Stomach (tissue), 9 donors: Measurements from ENCODE around the gene SULF2. TPM values are rescaled to one million over a fixed set of nuclear protein-coding genes. Genes with fewer than 3 reads are reported as not detected.
A peak's percentile ranks its signal among the peaks of the same experiment; 100 is the strongest.

Experiments
- DNase-seq, 2 donors: peaks; one replicate each; pipeline versions ENCODE4 v3.0.0 to v3.0.0-alpha.2; 2013 to 2019
- H3K27ac ChIP-seq, 5 donors: fragments of 200-600 bp in 4 of 5; sonication (generic) in 4 of 5; one replicate each; pipeline ENCODE4 v1.5.1; 2013 to 2019; ENCODE audit warnings: mild to moderate bottlenecking in 1 of 5, moderate library complexity in 1 of 5
- H3K27me3 ChIP-seq, 3 donors: fragments of 200-600 bp; sonication (generic); one replicate each; pipeline ENCODE4 v1.5.1; 2017 to 2019; ENCODE audit warnings: mixed run types in 1 of 3
- H3K36me3 ChIP-seq, 4 donors: fragments of 200-600 bp; sonication (generic); 1 replicate in 3 of 4; 2 replicates in 1 of 4; pipeline ENCODE4 v1.5.1; 2016 to 2019
- H3K4me1 ChIP-seq, 4 donors: fragments of 200-600 bp; sonication (generic); one replicate each; pipeline ENCODE4 v1.5.1; 2016 to 2019
- H3K4me3 ChIP-seq, 4 donors: fragments of 200-600 bp; sonication (generic) in 3 of 4; one replicate each; pipeline ENCODE4 v1.5.1; 2016 to 2019; ENCODE audit warnings: mild to moderate bottlenecking in 1 of 4
- H3K9me3 ChIP-seq, 4 donors: fragments of 200-600 bp; sonication (generic); one replicate each; pipeline ENCODE4 v1.5.1; 2016 to 2019
- EP300 ChIP-seq: sonication (generic); formaldehyde crosslinking; IDR thresholded peaks from one replicate; pipeline ENCODE4 v1.6.1; 2017; ENCODE audit warnings: antibody characterized with exemption
- POLR2A ChIP-seq, 4 donors: fragments of 450-650 bp; IDR thresholded peaks; one replicate each; pipeline ENCODE4 v1.6.1; 2016; ENCODE audit warnings: antibody characterized with exemption in 4 of 4, control low read depth in 2 of 4, mild to moderate bottlenecking in 1 of 4, moderate library complexity in 1 of 4
- POLR2AphosphoS5 ChIP-seq, 3 donors: sonication (generic); formaldehyde crosslinking; IDR thresholded peaks; one replicate each; pipeline ENCODE4 v1.6.1; 2016; ENCODE audit warnings: antibody characterized with exemption in 3 of 3
- WGBS, 5 donors: extraction: QIAGEN DNeasy Blood & Tissue Kit in 3 of 5; methylation state at CpG; one replicate each; pipeline versions ENCODE4 v1.1.5 to v1.1.7; 2013 to 2018; 5-methylcytosine and 5-hydroxymethylcytosine counted together
- intact Hi-C: fragments of 100-400 bp; cut with DNase I; formaldehyde crosslinking; loops from one replicate; pipeline ENCODE4 v1.15.1; 2023; ENCODE audit warnings: low total_unique reads
- polyA plus RNA-seq, 3 donors: library from polyadenylated mRNA; stranded (reverse); fragments of 200-250 nt; gene quantifications; one replicate each; pipeline ENCODE4 v1.2.3, GENCODE V29; 2013
- total RNA-seq, 5 donors: library from RNA; depleted of rRNA; stranded (reverse); fragments of >200 nt; gene quantifications; one replicate each; pipeline versions ENCODE4 v1.1.0 to v1.2.3, GENCODE V29; 2014 to 2016
- TF ChIP-seq, protein P1 (sequence below), 7 experiments: fragments of 450-650 bp in 4 of 7; fragments of 200-600 bp in 3 of 7; sonication (generic) in 3 of 7; IDR thresholded peaks; one replicate each; pipeline ENCODE4 v1.5.1; 2016 to 2019; ENCODE audit warnings: antibody characterized with exemption in 7 of 7, control low read depth in 2 of 7, mild to moderate bottlenecking in 1 of 7
- donor health status: healthy with polysubstance abuse.
- donor health status: Bipolar disorder and iron deficiency.
- donor health status: healthy.

Gene SULF2
- total and polyA plus RNA-seq, 8 donors: 9.0 to 226 (median 27.3) TPM

DNA sequence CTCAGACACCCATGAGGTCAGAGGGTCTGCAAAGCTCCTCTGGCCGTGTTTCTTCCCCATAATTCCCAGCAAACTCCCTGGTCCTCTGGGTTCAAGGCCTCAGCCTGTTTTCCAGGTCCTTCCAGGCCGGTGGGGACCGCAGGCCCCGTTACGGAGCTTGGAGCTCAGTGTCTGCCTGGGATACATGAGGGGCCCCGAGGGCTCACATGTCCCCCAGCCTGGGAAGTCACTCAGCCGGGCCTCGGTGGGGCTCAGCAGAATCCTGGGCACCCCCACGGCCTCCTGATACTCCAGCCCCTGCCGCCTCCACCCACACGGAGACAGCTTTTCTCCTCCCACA, 3.4 kb upstream of the SULF2 start:
- DNase-seq: no peak
- Histone ChIP-seq H3K27me3 (peaks cover 0 to 42% (median 0%) of the 10 kb centered on the region in 3 donors), H3K9me3 (no peaks in the 10 kb centered on the region), H3K27ac (no peak overlapping the region), H3K36me3 (no peaks in the 10 kb centered on the region), H3K4me3 (no peak overlapping the region), H3K4me1 (peaks cover 21 to 62% (median 39%) of the 10 kb centered on the region in 4 donors)
- TF ChIP-seq, protein P1, sequence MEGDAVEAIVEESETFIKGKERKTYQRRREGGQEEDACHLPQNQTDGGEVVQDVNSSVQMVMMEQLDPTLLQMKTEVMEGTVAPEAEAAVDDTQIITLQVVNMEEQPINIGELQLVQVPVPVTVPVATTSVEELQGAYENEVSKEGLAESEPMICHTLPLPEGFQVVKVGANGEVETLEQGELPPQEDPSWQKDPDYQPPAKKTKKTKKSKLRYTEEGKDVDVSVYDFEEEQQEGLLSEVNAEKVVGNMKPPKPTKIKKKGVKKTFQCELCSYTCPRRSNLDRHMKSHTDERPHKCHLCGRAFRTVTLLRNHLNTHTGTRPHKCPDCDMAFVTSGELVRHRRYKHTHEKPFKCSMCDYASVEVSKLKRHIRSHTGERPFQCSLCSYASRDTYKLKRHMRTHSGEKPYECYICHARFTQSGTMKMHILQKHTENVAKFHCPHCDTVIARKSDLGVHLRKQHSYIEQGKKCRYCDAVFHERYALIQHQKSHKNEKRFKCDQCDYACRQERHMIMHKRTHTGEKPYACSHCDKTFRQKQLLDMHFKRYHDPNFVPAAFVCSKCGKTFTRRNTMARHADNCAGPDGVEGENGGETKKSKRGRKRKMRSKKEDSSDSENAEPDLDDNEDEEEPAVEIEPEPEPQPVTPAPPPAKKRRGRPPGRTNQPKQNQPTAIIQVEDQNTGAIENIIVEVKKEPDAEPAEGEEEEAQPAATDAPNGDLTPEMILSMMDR (IDR thresholded peaks at IDR 0.05): no peak
- no peak for TF ChIP-seq EP300
- TF ChIP-seq POLR2AphosphoS5 (IDR thresholded peaks at IDR 0.05): no peak
- no peak for TF ChIP-seq POLR2A (IDR thresholded peaks at IDR 0.05)
- intact Hi-C loops: loop anchor here (10.0 kb wide), 1 partner anchor 124 kb away; no protein-coding TSS in a partner anchor
- 86 to 93% (median 89%) methylated on average over 11 of the region's 11 CpGs for WGBS, 5 donors

DNA sequence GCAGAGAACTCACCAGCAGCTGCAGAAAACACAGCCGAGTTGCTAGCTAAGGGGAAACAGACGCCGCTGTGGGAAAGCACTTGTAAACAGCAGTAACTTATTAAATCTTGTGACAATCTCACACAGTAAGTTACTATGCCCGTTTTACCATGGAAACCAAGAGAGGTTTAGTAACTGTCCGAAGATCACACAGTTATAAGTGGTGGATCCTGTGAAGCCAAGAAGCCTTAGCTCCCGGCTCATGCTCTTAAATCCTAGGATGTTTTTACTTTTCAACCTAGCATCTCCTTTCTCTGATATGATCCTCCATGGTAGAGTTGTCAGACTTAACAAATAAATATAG, 1.5 kb upstream of the SULF2 start:
- intact Hi-C loops: loop anchor here (10.0 kb wide), 1 partner anchor 122 kb away; no protein-coding TSS in a partner anchor
- H3K36me3 ChIP-seq: no peaks in the 10 kb centered on the region
- DNase-seq: no peak
- peaks cover 24 to 61% (median 41%) of the 10 kb centered on the region in 4 donors for H3K4me1 ChIP-seq
- TF ChIP-seq, protein P1 (IDR thresholded peaks at IDR 0.05): no peak
- TF ChIP-seq POLR2A (IDR thresholded peaks at IDR 0.05): no peak
- no peak for TF ChIP-seq POLR2AphosphoS5 (IDR thresholded peaks at IDR 0.05)
- peak overlapping the region in 4 of 5 donors; percentile 76 to 90 (median 85) for H3K27ac ChIP-seq
- no peaks in the 10 kb centered on the region for H3K9me3 ChIP-seq
- H3K4me3 ChIP-seq: peak overlapping the region; percentile 62 to 73 (median 68)
- peaks cover 0 to 44% (median 0%) of the 10 kb centered on the region in 3 donors for H3K27me3 ChIP-seq
- 9 to 16% (median 13%) methylated on average over 6 of the region's 6 CpGs for WGBS, 5 donors

DNA sequence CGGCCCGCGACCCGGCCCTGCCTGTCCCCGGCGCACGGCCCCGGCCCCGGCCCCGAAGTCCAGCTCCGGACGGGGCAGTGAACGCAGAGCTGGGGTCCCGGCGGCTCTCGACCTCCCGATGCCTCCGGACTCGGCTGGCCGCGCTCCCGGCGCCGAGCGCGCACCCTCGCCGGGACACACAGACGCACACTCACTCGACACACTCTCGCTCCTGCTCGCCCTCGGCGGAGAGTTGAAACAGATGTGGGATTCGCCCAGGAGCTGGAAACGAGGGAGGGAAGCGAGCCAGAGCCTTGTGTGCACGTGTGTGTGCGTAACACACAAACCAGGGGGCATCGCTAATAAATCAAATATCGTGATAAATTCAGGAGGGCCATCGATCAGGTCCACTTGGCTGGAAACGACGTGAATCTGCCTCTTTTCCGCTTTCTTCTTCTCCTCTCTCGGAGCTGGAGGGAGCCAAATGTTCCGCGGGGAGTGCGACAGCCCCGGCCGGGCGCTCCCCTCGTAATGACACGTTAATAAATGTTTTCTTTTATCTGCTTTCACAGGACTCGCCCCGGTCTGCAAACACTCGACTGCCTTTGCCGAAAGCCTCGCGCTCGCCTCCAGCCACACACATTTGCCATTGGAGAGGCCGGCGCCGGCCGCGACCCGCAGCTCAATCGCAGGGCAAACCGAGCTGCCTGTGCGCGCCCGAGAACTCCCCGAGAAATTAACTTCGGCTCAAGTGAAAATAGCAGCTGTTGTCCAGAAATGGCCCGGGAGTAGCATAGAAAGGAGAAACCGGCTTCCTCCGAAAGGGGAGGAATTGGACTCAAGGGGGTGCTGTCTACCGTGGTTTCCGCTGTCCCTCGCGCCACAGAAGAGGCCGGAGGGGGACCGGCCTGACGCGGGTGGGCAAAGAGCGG, 828 bp upstream of the SULF2 start:
- WGBS, 5 donors: 0 to 2% (median 1%) methylated on average over 35 to 86 of the region's 86 CpGs
- peak; percentile 53 to 94 for DNase-seq
- Histone ChIP-seq H3K4me1 (peaks cover 21 to 54% (median 37%) of the 10 kb centered on the region in 4 donors), H3K9me3 (no peaks in the 10 kb centered on the region), H3K27me3 (peaks cover 0 to 44% (median 0%) of the 10 kb centered on the region in 3 donors), H3K4me3 (peak overlapping the region; percentile 62 to 73 (median 68)), H3K36me3 (no peaks in the 10 kb centered on the region), H3K27ac (peak overlapping the region; percentile 54 to 90 (median 80))
- intact Hi-C loops: loop anchor here (10.0 kb wide), 1 partner anchor 121 kb away; no protein-coding TSS in a partner anchor
- TF ChIP-seq POLR2A (IDR thresholded peaks at IDR 0.05) (no peak), POLR2AphosphoS5 (IDR thresholded peaks at IDR 0.05) (peak in 1 of 3 donors; percentile 35)
- TF ChIP-seq, protein P1 (IDR thresholded peaks at IDR 0.05): peak in 5 of 7 experiments; percentile 36 to 68 (median 61)

DNA sequence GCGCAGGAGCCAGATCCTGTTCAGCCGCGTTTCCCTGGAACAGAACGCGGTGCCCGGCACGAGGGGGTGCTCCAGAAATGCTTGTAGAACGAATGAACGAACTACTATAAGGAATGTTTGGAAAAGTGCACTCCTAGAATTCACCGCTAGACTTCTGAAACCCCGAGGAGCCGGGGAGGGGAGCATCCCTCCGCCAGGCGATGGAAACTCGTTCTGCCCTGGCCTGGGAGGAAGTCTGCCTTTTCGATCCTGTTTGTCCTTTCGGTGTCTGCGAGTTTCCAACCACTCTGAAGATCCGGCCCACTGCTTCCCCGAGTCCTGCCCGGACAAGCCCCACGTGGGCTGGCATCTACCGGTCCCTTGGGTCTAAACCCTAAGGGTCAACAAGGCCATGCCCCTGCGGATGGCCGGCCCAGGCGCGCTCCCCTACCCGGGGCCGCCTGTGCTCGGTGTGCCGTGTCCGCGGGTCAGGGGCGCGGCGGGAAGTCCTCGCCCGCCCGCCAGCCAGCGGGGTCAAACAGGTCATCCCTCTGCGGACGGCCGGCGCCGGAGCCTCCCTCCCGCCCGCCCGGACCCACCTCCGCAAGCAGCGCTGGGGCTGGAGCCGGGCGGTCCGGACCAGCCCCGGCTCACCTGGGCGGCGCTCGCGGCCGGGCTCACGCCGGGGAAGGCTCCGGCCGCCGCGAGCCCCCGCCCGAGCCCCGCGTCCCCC, 526 bp downstream of the SULF2 start:
- H3K4me1 ChIP-seq: peaks cover 19 to 46% (median 32%) of the 10 kb centered on the region in 4 donors
- intact Hi-C loops: loop anchor here (10.0 kb wide), 1 partner anchor 120 kb away; no protein-coding TSS in a partner anchor
- no peaks in the 10 kb centered on the region for H3K9me3 ChIP-seq
- H3K27ac ChIP-seq: peak overlapping the region; percentile 41 to 90 (median 74)
- no peaks in the 10 kb centered on the region for H3K36me3 ChIP-seq
- WGBS, 5 donors: 0 to 2% (median 1%) methylated on average over 29 to 69 of the region's 69 CpGs
- peak overlapping the region; percentile 62 to 73 (median 68) for H3K4me3 ChIP-seq
- TF ChIP-seq, protein P1 (IDR thresholded peaks at IDR 0.05): no peak
- TF ChIP-seq EP300 (no peak), POLR2A (IDR thresholded peaks at IDR 0.05) (no peak), POLR2AphosphoS5 (IDR thresholded peaks at IDR 0.05) (no peak)
- peaks cover 0 to 44% (median 0%) of the 10 kb centered on the region in 3 donors for H3K27me3 ChIP-seq
- peak in 1 of 2 donors; percentile 77 for DNase-seq
